ENCODE results near the gene ZSCAN9.

GRCh38 chr6:28263922-28264321, 38.8 kb downstream of the ZSCAN9 start:
- TF ChIP-seq GATA2 (IDR thresholded peaks at IDR 0.05; ENCODE audit: low read depth, low read length), result no peak
- TF ChIP-seq GATA3 (IDR thresholded peaks at IDR 0.05; ENCODE audit: low read depth, low read length), result no peak
